Keratinocyte (primary cell): ENCODE results near the gene TCF7L2. TPM values are rescaled to one million over a fixed set of nuclear protein-coding genes. Genes with fewer than 3 reads are reported as not detected.
"Not testable (repeated sequence)": the region's sequence is repeated elsewhere in the genome, so short reads cannot be mapped to it uniquely, and the experiment has no call there.

Source experiments
- DNase-seq: peaks from one replicate; pipeline ENCODE4 v3.0.0-alpha.2; 2011; ENCODE audit warnings: low read depth, missing footprints, low spot score
- FAIRE-seq: peaks from 2 replicates; lab custom pipeline; 2011; peaks lifted over from hg19 to GRCh38; lab: Jason Lieb, UNC
- H2AFZ ChIP-seq: 2 replicates; pipeline ENCODE4 v1.6.0; 2012; ENCODE audit warnings: low read length, control low read depth, inconsistent platforms; ENCODE audit not compliant: control insufficient read depth
- H3K27ac ChIP-seq: 2 replicates; pipeline ENCODE4 v1.5.1; 2011; ENCODE audit warnings: low read length; ENCODE audit not compliant: control insufficient read depth, insufficient read depth
- H3K27me3 ChIP-seq: 3 replicates; pipeline ENCODE4 v1.6.0; 2011; ENCODE audit warnings: low read length; ENCODE audit not compliant: control insufficient read depth, insufficient read depth; ENCODE audit errors: extremely low read depth
- H3K36me3 ChIP-seq, 2 experiments: 2 replicates in 1 of 2; 3 replicates in 1 of 2; pipeline ENCODE4 v1.5.1; 2011; ENCODE audit warnings: low read length in 2 of 2, mild to moderate bottlenecking in 1 of 2; ENCODE audit not compliant: control insufficient read depth in 2 of 2, insufficient read depth in 2 of 2; ENCODE audit errors: extremely low read depth in 1 of 2
- H3K4me1 ChIP-seq: 3 replicates; pipeline ENCODE4 v1.5.1; 2011; ENCODE audit warnings: low read length; ENCODE audit not compliant: control insufficient read depth, insufficient read depth; ENCODE audit errors: extremely low read depth
- H3K4me2 ChIP-seq: 3 replicates; pipeline ENCODE4 v1.6.0; 2011; ENCODE audit warnings: low read depth, low read length; ENCODE audit not compliant: control insufficient read depth, insufficient read depth; ENCODE audit errors: extremely low read depth
- H3K4me3 ChIP-seq, 3 experiments: fragments of 200-600 bp in 1 of 3; sonication (generic) in 1 of 3; 2 replicates in 2 of 3; 3 replicates in 1 of 3; pipeline ENCODE4 v1.5.1; 2011 to 2016; ENCODE audit warnings: low read length in 3 of 3, mild to moderate bottlenecking in 3 of 3, control low read depth in 2 of 3, inconsistent platforms in 1 of 3, low read depth in 1 of 3, mixed read lengths in 1 of 3, mixed run types in 1 of 3, moderate library complexity in 1 of 3; ENCODE audit not compliant: control insufficient read depth in 2 of 3, insufficient read depth in 2 of 3; ENCODE audit errors: extremely low read depth in 1 of 3
- H3K79me2 ChIP-seq: 2 replicates; pipeline ENCODE4 v1.6.0; 2012; ENCODE audit warnings: low read length; ENCODE audit not compliant: control insufficient read depth, insufficient read depth
- H3K9ac ChIP-seq: 3 replicates; pipeline ENCODE4 v1.6.0; 2011; ENCODE audit warnings: low read length; ENCODE audit not compliant: control insufficient read depth, insufficient read depth; ENCODE audit errors: extremely low read depth
- H3K9me1 ChIP-seq: 3 replicates; pipeline ENCODE4 v1.6.0; 2011; ENCODE audit warnings: low read length; ENCODE audit not compliant: control insufficient read depth, insufficient read depth; ENCODE audit errors: extremely low read depth
- H3K9me3 ChIP-seq: 2 replicates; pipeline ENCODE4 v1.5.1; 2012; ENCODE audit warnings: low read depth, low read length; ENCODE audit not compliant: control insufficient read depth
- H4K20me1 ChIP-seq: 3 replicates; pipeline ENCODE4 v1.6.0; 2011; ENCODE audit warnings: low read length; ENCODE audit not compliant: control insufficient read depth, insufficient read depth; ENCODE audit errors: extremely low read depth
- CTCF ChIP-seq, 3 experiments: IDR thresholded peaks in 1 of 3; conservative IDR thresholded peaks in 1 of 3; optimal IDR thresholded peaks in 1 of 3; 2 replicates in 2 of 3; 3 replicates in 1 of 3; pipeline versions ENCODE3 to v1.5.1; 2011; ENCODE audit warnings: low read length in 3 of 3, mild to moderate bottlenecking in 3 of 3, moderate library complexity in 2 of 3, control low read depth in 1 of 3, inconsistent platforms in 1 of 3; ENCODE audit not compliant: insufficient read depth in 2 of 3; ENCODE audit errors: extremely low read depth in 1 of 3
- EZH2 ChIP-seq: IDR thresholded peaks from one replicate; pipeline ENCODE4 v1.6.1; 2012; ENCODE audit warnings: inconsistent platforms, mild to moderate bottlenecking, low read length, moderate library complexity
- dilution Hi-C: fragments of 300-500 bp; cut with MboI; formaldehyde crosslinking; loops from one replicate; pipeline ENCODE4 v1.7.0; 2020; ENCODE audit warnings: low sequenced_read_pairs; ENCODE audit not compliant: extremely low pct_ligation_motif_present
- polyA plus RNA-seq, 5 experiments: library from polyadenylated mRNA; depleted of rRNA in 3 of 5; stranded (reverse) in 3 of 5; stranded (forward) in 1 of 5; unstranded in 1 of 5; fragments of >200 nt; gene quantifications; 1 replicate in 1 of 5; 2 replicates in 3 of 5; 3 replicates in 1 of 5; pipeline versions ENCODE4 v1.2.1 to v1.2.3, GENCODE V29; 2011 to 2012; ENCODE audit warnings: missing spikeins in 2 of 5, low read depth in 1 of 5, low replicate concordance in 1 of 5

Gene TCF7L2
- polyA plus RNA-seq, 1 donor (not counting 4 experiments of a cell fraction or from before 2014, with no cell fraction given), result 2.5 TPM

- no peak overlapping the region for H3K9ac ChIP-seq
- H2AFZ ChIP-seq, result no peak overlapping the region
- no peak overlapping the region for H3K4me3 ChIP-seq
- H3K9me3 ChIP-seq, result no peaks in the 10 kb centered on the region
- FAIRE-seq (no peak), DNase-seq (no peak)
- dilution Hi-C loops, result no loop called here
- no peaks in the 10 kb centered on the region for H4K20me1 ChIP-seq
- no peak overlapping the region for H3K4me2 ChIP-seq
- no peaks in the 10 kb centered on the region for H3K36me3 ChIP-seq
- H3K4me1 ChIP-seq, result peaks cover 6% of the 10 kb centered on the region
- no peak for TF ChIP-seq EZH2
- no peak for TF ChIP-seq CTCF (optimal IDR thresholded peaks at IDR 0.05 in 1 of 3, IDR thresholded peaks at IDR 0.05 in 1 of 3, conservative IDR thresholded peaks at IDR 0.05 in 1 of 3; ENCODE audit: extremely low read depth in 1 of 3, insufficient read depth in 2 of 3, low read length in 3 of 3)
- H3K27me3 ChIP-seq, result no peaks in the 10 kb centered on the region
- no peaks in the 10 kb centered on the region for H3K9me1 ChIP-seq
- no peak overlapping the region for H3K27ac ChIP-seq
- H3K79me2 ChIP-seq, result no peaks in the 10 kb centered on the region
Measured at GRCh38 chr10:113063043-113063967, 113.3 kb downstream of the TCF7L2 start.

GRCh38 chr10:113064039-113064438 is 114.0 kb downstream of the TCF7L2 start:
- Histone ChIP-seq H3K79me2 (no peaks in the 10 kb centered on the region), H3K27ac (no peak overlapping the region), H3K9me3 (no peaks in the 10 kb centered on the region), H2AFZ (no peak overlapping the region), H3K9ac (no peak overlapping the region), H3K36me3 (no peaks in the 10 kb centered on the region), H3K9me1 (no peaks in the 10 kb centered on the region), H3K4me2 (no peak overlapping the region), H3K4me3 (no peak overlapping the region), H3K27me3 (no peaks in the 10 kb centered on the region), H3K4me1 (peaks cover 6% of the 10 kb centered on the region), H4K20me1 (no peaks in the 10 kb centered on the region)
- dilution Hi-C loops, result no loop called here
- TF ChIP-seq CTCF (optimal IDR thresholded peaks at IDR 0.05 in 1 of 3, IDR thresholded peaks at IDR 0.05 in 1 of 3, conservative IDR thresholded peaks at IDR 0.05 in 1 of 3; ENCODE audit: extremely low read depth in 1 of 3, insufficient read depth in 2 of 3, low read length in 3 of 3), result no peak
- no peak for TF ChIP-seq EZH2
- FAIRE-seq (no peak), DNase-seq (no peak)

- H3K27me3 ChIP-seq, H3K9me3 ChIP-seq, H3K27ac ChIP-seq, DNase-seq, H3K4me3 ChIP-seq, H3K4me1 ChIP-seq, H3K79me2 ChIP-seq, H4K20me1 ChIP-seq, H3K9me1 ChIP-seq, H3K4me2 ChIP-seq, dilution Hi-C loops, H3K9ac ChIP-seq, H3K36me3 ChIP-seq, FAIRE-seq, H2AFZ ChIP-seq: not testable (repeated sequence)
Measured at GRCh38 chr10:113066120-113066519, 116.1 kb downstream of the TCF7L2 start.
